TTC549 (cell line): Measurements from ENCODE around the gene GMDS.

Source experiments
- FAIRE-seq: peaks from 2 replicates; lab custom pipeline; 2012; peaks lifted over from hg19 to GRCh38; lab: Jason Lieb, UNC

Gene GMDS

DNA sequence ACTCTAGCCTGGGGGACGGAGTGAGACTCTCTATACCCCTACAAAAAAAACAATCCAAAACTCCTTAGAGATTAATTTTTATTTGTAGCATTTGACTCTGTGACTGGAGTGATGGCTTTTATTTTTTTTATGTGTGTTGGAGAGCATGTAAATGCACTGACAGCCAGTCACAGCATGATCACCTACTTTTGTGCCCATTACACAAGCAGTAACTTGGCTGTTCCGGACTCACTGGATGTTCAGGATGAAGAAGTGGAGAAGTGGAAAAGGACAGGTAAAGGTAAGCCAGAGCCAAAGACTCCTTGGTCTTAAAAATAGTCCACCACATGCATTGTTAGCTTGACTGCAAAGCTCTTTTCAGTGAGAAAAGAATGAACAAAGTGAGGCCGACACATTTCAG, 413.0 kb downstream of the GMDS start:
- FAIRE-seq = no peak

DNA sequence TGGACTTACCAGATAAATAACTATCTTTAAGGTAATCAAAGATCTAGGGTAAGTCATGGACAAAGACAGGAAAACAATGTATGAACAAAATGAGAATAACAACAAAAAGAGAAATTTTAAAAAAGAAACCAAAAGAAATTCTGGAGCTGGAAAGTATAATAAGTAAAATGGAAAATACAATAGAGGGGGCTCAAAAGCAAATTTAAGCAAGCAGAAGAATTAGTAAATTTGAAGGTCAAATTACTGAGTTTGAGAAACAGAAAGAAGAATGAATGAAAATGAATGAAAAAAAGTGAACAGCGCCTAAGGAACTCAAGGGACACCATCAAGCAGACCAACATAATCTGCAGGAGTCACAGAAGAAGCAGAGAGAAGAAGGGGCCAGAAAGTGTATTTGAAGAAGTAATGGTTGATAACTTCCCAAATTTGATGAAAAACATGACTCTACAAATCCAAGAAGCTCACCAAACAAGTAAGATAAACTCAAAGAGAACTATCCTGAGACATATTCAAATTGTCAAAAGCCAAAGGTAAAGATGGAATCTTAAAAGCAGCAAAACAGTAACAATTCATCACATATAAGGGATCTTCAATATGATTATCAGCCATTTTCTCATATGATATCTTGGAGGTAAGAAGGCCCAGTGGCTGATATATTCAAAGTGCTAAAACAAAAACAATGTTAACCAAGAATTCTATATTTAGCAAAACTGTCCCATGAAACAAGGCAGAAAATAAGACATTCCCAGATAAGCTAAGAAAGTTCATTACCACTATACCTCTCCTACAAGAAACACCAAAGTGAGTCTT, 417.2 kb downstream of the GMDS start:
- no peak for FAIRE-seq

- no peak for FAIRE-seq
Measured at GRCh38 chr6:1825926-1826325, 419.5 kb downstream of the GMDS start.

GRCh38 chr6:1825277-1825676, 420.1 kb downstream of the GMDS start:
- FAIRE-seq = no peak

DNA sequence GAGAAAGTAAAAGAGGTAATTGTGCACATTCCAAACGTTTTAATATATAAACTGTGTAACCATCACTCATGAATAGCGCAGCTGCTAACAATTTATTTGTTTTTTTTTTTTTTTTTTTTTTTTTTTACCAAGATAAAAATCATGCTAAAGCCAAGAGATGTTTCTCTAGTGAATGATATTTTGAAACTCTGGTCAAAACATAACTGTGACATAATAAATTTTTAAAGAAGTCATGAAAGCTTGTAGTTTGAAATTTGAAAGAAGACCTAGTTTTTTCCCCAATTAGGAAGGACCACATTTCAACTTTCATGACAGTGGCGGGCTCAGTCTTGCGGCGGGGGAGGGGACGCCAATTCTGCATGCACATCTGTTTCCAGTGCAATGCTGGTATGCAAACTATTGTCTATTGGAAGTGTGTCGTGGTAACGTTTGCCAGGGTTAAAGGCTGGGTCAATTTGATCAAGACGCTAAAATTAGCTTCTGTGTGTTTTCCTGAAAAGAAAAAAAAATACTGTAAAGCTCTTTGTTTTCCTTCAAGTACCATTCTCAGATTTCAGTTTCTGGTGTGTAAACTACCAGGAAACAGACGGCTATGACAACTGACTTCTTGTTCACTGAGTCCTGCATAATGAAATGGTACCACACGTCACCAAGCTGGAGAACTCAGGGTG, 423.8 kb downstream of the GMDS start:
- no peak for FAIRE-seq

DNA sequence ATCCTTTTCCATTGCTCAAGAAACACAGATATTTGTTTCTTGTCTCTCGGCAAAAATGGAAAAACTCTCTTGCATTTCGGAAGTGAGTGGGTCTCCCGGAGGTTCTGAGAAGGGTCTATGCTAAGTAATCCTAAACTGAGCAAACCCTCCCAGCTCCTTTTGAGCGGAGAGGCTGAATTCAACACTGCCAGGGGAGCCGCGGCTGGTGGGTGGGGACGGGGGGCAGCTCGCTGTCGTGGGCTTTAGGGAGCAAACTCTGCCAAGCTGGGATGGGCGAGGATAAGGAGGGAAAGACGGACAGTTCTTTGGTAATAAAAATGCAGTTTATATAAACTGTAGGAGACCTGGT, 424.3 kb downstream of the GMDS start:
- FAIRE-seq = no peak

GRCh38 chr6:1820714-1821113, 424.7 kb downstream of the GMDS start:
- no peak for FAIRE-seq

DNA sequence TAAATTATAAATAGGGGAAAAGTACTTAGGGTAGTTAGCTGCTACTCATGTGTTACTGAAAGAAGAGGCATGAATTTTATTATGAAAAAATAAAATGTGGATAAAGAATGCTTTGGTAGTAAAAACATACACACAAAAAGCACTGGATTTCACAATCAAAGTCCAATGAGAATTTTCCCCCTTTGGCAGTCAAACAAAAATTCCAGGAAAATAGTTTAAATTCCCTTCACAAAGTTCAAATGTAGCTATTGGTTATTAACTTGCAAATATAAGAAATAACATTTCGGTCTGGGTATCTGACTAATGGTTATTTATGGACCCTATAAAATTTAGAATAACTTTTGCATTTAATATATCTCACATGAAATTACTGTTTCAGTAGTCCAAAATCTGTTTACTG, 425.2 kb downstream of the GMDS start:
- FAIRE-seq = no peak

GRCh38 chr6:1819007-1819406, 426.4 kb downstream of the GMDS start:
- no peak for FAIRE-seq

DNA sequence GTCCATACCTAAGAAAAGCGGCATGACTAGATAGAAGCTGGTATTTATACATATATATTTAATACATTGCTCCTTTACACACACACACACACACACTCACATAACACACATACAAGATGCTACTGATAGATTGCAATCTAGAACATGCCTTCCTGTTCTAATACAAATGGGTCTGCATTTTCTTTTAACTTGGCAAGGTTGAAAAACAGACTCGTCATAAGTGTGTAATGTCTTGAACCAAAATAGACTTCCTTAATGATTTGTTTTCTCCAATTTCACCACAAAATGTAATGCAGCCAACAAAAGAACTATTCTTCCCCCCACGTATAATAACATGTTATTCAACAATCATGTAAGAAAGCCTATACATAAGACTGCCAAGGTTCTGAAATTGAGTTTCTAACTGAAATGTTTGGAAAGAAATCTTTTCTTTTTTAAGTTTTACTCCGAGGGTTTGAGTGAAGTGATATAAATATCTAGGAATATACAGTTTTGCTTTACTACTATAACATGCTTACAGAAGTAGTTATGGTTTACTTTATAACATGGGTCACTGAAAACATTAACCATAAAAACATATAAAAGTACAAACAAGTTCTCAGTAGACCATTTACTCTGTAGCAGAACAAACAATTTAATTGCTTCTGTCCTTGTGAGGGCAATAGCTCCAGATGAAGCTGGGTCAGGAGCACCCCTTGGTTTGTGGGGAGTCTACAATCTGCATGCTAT, 428.2 kb downstream of the GMDS start:
- no peak for FAIRE-seq

- FAIRE-seq = no peak
Measured at GRCh38 chr6:1815827-1816452, 429.5 kb downstream of the GMDS start.

- no peak for FAIRE-seq
Measured at GRCh38 chr6:1814279-1814678, 431.1 kb downstream of the GMDS start.

- FAIRE-seq = no peak
Measured at GRCh38 chr6:1812487-1812886, 432.9 kb downstream of the GMDS start.

GRCh38 chr6:1812034-1812433, 433.4 kb downstream of the GMDS start:
- no peak for FAIRE-seq

DNA sequence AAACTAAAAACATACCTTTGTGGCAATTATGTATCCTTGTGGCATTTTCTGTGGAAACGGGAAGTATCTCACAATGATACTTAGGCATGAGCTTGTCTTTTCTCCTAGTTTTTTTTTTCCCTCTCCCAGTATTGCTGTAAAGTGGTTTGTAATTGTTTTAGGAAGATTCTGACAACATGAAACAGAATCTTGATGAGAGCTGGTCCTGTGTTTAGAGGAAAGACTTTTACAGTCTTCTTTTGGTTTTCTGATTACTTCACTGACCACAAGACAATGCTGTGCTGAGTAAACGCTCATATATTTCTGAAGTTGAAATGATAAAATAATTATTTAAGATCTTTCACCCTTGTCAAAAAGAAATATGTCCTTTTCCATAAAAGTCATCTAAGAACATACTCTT, 434.5 kb downstream of the GMDS start:
- no peak for FAIRE-seq

- FAIRE-seq = no peak
Measured at GRCh38 chr6:1809291-1809988, 436.0 kb downstream of the GMDS start.

DNA sequence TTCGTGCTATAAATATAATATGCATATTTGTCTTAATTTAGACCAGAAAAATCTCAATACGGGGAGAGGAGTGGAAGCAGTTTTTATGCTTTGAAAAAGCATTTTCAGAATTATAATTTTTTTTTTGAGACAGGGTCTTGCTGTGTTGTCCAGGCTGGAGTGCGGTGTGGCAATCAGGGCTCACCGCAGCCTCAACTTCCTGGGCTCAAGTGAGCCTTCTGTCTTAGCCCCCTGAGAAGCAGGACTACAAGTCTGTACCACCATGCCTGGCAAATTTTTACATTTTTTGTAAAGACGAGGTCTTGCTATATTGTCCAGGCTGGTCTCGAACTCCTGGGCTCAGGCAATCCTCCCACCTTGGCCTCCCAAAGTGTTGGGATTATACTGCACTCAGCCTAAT, 438.5 kb downstream of the GMDS start:
- no peak for FAIRE-seq

- no peak for FAIRE-seq
Measured at GRCh38 chr6:1802491-1803395, 442.7 kb downstream of the GMDS start.

- no peak for FAIRE-seq
Measured at GRCh38 chr6:1801401-1801800, 444.0 kb downstream of the GMDS start.

- FAIRE-seq = no peak
Measured at GRCh38 chr6:1800845-1801244, 444.6 kb downstream of the GMDS start.

- FAIRE-seq = no peak
Measured at GRCh38 chr6:1798965-1799325, 446.5 kb downstream of the GMDS start.
